ENCODE results near the gene MTREX. TPM values are rescaled to one million over a fixed set of nuclear protein-coding genes. Genes with fewer than 3 reads are reported as not detected.

MTREX gene
- total RNA-seq, 1 donor from 2014 or later: 69.0 TPM

DNA sequence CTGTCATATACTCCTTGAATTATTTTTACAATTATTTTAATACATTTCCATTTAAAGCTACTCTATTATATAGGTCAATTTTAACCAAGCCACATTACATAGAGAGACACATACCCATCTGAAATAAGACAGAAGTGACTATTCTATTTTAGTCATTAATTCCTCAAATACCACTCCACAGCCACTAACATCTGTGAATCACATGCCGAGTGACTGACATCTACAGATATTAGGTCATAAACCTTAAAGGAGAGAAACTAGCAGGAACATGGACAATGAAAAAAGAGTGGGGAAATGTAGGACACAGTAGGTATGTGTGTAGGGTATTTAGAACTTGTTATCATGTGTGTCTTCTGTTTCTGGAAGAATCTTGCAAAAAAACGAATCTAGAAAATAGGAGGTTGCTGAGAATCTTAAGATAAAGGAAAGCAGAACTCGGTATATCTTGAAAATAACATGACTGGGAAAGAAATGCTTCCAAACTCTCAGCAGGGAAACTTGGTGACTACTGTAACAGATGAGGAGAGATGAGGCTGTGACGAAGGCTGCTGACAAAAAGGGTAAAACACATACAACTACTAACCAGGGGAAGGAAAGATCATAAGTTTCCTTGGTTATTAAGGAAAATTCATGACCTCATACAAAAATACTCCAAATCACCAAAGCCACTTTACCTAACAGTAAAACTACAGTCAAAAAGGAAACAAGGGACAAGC is 142.4 kb downstream of the MTREX start:
- intact Hi-C loops (cut with DNase I): no loop called here
- no peak for ATAC-seq

DNA sequence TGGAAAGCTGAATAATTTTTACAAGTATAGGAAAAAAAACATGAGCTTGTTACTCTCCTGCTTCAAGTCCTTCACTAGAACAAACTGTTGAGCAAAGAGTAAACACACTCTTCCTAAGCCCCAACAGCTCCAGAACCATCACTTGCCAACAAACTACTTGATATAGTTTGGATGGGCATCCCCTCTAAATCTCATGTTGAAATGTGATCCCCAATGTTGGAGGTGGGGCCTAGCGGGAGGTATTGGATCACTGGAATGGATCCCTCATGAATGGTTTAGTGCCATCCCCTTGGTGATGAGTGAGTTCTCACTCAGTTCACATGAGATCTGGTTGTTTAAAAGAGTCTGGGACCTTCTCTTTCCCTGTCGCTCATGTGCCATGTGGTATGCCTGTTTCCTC is 144.2 kb downstream of the MTREX start:
- no peak for DNase-seq (ENCODE audit: low spot score)
- intact Hi-C loops (cut with DNase I): no loop called here
- no peak for ATAC-seq

More for the DNA sequence above, 142.4 kb downstream of the MTREX start:
- DNase-seq (ENCODE audit: low spot score): no peak

DNA sequence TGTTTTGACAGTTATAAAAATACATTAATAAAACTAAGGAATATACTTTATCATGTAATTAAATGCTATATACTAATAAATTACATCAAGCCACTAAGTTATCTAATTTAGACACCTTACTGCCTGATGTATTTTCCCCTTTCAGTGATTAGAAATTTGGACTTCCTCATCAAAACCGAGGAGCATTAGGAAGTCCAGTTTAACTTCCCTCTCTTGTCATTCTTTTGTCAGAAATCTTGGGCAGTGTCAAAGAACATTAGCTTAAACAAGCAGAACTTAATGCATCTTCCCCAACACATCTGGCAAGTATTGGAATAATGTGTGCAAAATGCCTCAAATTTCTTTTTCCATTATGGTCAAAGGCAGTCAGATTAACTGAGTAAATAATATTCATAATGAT is 145.4 kb downstream of the MTREX start:
- intact Hi-C loops (cut with DNase I): no loop called here
- no peak for ATAC-seq
- DNase-seq (ENCODE audit: low spot score): no peak

DNA sequence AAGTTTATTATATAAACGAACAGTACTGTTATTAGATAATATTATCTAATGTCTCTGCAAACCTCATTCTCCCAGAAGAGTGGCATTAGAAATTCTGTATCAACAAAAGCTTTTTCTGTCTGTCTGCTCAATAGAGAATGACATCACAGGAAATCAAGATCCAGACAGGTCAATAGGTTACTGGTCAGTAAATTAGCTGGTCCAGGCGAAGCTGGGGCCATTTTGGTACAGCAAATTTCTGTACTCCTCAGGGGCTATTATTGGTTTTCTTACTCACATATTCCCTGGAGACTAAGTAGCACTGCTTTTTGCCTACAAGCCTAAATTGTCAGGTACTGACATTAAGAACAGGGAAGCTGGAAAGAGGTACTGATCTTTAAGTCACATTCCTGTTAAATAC is 146.5 kb downstream of the MTREX start:
- no peak for DNase-seq (ENCODE audit: low spot score)
- intact Hi-C loops (cut with DNase I): no loop called here
- ATAC-seq: no peak

GRCh38 chr5:55456216-55456895 is 148.6 kb downstream of the MTREX start:
- ATAC-seq (no peak), DNase-seq (ENCODE audit: low spot score) (no peak)
- intact Hi-C loops (cut with DNase I): no loop called here

GRCh38 chr5:55459572-55459971 is 151.8 kb downstream of the MTREX start:
- intact Hi-C loops (cut with DNase I): no loop called here
- no peak for DNase-seq (ENCODE audit: low spot score)
- no peak for ATAC-seq

DNA sequence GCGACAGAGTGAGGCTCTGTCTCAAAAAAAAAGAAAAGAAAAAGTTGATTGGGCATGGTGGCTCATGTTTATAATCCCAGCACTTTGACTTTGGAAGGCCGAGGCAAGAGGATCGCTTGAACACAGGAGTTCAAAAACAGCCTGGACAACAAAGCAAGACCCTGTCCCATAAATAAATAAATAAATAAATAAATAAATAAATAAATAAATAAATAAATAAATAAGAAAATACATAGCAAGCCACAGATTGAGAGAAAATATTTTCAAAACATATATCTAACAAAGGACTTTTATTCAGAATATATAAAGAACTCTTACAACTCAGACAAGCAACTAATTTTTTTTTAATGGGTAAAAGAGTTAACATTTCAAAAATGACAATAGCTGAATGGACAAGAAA is 155.8 kb downstream of the MTREX start:
- DNase-seq (ENCODE audit: low spot score): no peak
- ATAC-seq: no peak
- intact Hi-C loops (cut with DNase I): no loop called here

DNA sequence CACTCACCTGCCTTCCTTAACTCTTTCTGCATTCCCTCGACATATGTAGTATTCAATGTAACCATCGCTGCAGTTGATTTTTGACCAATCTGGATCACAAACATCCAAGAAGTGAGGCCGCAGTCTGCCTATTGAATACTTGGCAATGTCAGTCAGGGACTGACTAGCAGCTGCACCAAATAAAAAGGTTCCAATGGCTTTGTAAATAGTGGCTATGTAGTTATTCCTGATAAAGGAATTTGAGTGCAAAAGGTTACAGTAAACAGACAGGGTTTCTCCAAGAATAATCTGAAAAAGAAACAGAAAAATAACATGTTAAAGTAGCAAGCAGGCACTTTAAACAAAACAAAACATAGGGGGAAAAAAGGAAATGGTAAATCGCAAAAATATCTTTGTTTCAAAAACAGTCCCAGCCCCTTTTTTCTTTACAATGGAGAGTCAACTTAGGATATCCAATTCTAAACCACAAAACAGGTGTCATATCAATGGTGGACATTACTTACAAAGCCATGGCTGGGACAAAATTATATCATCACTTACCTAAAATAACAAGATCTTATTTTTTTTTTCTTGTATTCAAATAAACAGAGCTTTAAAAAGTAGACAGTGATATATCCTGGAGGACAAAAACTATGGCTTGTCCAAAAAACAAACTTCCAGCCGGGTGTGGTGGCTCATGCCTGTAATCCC is 160.2 kb downstream of the MTREX start:
- no peak for ATAC-seq
- DNase-seq (ENCODE audit: low spot score): no peak
- intact Hi-C loops (cut with DNase I): no loop called here

DNA sequence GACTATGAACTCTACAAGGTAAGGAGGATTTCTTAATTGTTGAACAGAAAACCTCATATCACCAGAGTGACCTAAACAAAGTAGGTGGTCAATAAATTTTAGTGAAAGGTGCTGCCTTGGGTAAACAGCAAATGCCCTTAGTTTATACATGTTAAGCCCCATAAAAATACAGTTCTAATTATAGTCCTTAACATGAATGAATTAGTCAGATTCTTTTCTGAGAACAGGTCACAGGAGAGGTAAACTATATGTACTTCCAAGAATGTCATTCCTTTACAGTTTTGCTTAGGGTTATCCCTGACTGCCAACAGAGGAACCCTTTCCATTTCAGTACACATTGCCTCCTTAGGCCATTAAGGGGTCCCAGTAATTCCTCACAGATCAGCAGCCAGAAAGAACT is 162.1 kb downstream of the MTREX start:
- no peak for ATAC-seq
- intact Hi-C loops (cut with DNase I): no loop called here
- DNase-seq (ENCODE audit: low spot score): no peak

DNA sequence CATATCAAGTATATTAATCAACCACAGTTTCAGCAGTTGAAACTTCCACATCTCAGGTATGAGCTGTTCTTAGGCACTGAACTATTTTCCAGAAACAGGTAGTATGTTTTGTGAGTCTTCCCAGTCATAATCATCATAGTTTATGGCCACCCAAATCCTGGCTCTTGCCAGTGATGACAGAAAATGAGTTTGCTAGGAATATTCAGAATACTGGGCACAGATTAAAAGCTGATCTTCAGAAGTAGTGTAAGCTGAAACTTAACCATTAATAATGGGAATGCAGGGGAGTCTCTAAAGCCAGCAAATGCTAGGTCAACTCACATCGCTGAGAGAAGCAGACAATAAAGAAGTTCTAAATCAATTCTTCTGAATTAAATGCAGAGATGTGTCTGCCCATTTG is 162.5 kb downstream of the MTREX start:
- intact Hi-C loops (cut with DNase I): no loop called here
- ATAC-seq (no peak), DNase-seq (ENCODE audit: low spot score) (no peak)

DNA sequence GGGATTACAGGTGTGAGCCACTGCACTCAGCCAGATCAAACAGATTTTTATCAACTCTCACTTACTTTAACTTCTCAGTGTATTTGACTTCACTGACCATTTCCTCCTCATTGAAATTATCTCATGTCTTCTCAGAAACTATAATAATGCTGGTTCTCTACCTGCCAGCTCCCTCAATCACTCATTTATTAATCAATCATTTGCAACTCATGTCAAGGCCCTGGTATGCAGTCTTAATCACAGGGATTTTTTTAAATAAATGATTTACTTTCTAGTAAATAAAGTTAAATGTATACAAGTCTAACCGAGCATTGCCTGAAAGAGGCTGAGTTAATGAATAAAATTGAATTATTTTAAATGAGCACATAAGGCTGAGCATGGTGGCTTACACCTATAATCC is 163.7 kb downstream of the MTREX start:
- no peak for ATAC-seq
- no peak for DNase-seq (ENCODE audit: low spot score)
- intact Hi-C loops (cut with DNase I): no loop called here

GRCh38 chr5:55472642-55473041 is 164.9 kb downstream of the MTREX start:
- no peak for DNase-seq (ENCODE audit: low spot score)
- ATAC-seq: no peak
- intact Hi-C loops (cut with DNase I): no loop called here

Other genes starting within 250 kb of the MTREX start
- gene GZMA, start 205.3 kb upstream of the MTREX start, total RNA-seq: 5.3 TPM
- 34.9 TPM for gene GPX8, start 147.8 kb upstream of the MTREX start, total RNA-seq
- gene CDC20B, start 134.8 kb upstream of the MTREX start, total RNA-seq: not detected
- not detected for gene MCIDAS, start 80.7 kb upstream of the MTREX start, total RNA-seq
- gene CCNO, start 74.4 kb upstream of the MTREX start, total RNA-seq: 0.22 TPM
- 24.8 TPM for gene DHX29, start 295 bp upstream of the MTREX start, total RNA-seq
- gene PLPP1, start 227.0 kb downstream of the MTREX start, total RNA-seq: 79.5 TPM